Activated T-helper 1 cell treated with anti-CD3 and anti-CD28 coated beads, Interleukin-12 subunit alpha, Interleukin-12 subunit beta, Interleukin-2, Interleukin-4 antibody, amounts not matched to agents 30 ng/mL and 10 ng/mL and 1 ng/mL, durations not matched to agents 14 hours and 24 hours and 36 hours (primary cell): Measurements from ENCODE around the gene CA4. TPM values are rescaled to one million over a fixed set of nuclear protein-coding genes. Genes with fewer than 3 reads are reported as not detected.

Source experiments
- DNase-seq: peaks from one replicate; pipeline ENCODE4 v3.0.0; 2021; ENCODE audit warnings: low spot score
- H3K27ac Mint-ChIP-seq: one replicate; pipeline ENCODE4 v1.8.0; 2021; ENCODE audit warnings: mild to moderate bottlenecking, mixed read lengths
- H3K27me3 Mint-ChIP-seq: one replicate; pipeline ENCODE4 v1.8.0; 2022; ENCODE audit warnings: mild to moderate bottlenecking, moderate library complexity, mixed read lengths; ENCODE audit not compliant: insufficient read depth
- H3K36me3 Mint-ChIP-seq: one replicate; pipeline ENCODE4 v1.8.0; 2021; ENCODE audit warnings: low read depth, mixed read lengths
- H3K4me1 Mint-ChIP-seq: one replicate; pipeline ENCODE4 v1.8.0; 2021; ENCODE audit warnings: low read depth, mixed read lengths
- H3K4me3 Mint-ChIP-seq: one replicate; pipeline ENCODE4 v1.8.0; 2021; ENCODE audit warnings: mild to moderate bottlenecking, moderate library complexity, mixed read lengths
- H3K9me3 Mint-ChIP-seq: one replicate; pipeline ENCODE4 v1.8.0; 2021; ENCODE audit warnings: mixed read lengths
- intact Hi-C: fragments of 100-400 bp; cut with micrococcal nuclease; formaldehyde crosslinking; loops from one replicate; pipeline ENCODE4 v1.15.1; 2024
- total RNA-seq: library from RNA; stranded (reverse); gene quantifications from 2 replicates; pipeline ENCODE4 v1.2.3, GENCODE V29; 2022

Gene CA4
- total RNA-seq, 1 donor from 2014 or later: not detected

DNA sequence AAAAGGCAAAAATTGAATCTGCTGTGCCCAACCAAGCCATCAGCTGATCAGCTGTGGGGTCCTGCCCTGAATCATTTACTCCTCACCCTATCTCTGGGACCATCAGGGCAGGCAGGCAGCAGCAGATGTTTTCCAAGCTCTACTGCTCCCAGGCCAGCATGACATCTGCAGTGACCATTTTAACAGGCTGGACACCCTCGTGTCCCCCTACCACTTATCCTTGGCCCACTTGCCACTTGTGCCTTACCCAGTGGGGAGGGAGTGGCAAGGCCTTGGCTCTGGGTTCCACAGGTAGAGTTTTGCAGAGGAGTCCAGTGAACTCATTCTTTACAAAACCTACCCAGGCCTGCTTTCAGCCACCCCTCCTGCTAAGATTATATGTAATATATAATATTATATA, 12.0 kb upstream of the CA4 start:
- intact Hi-C loops: loop anchor here (10.0 kb wide), 1 partner anchor 53 kb away; no protein-coding TSS in a partner anchor
- no peaks in the 10 kb centered on the region for H3K9me3 Mint-ChIP-seq
- H3K4me3 Mint-ChIP-seq: no peak overlapping the region
- peaks cover 42% of the 10 kb centered on the region for H3K4me1 Mint-ChIP-seq
- peaks cover 5% of the 10 kb centered on the region for H3K36me3 Mint-ChIP-seq
- H3K27ac Mint-ChIP-seq: no peak overlapping the region
- DNase-seq: no peak
- peaks cover 51% of the 10 kb centered on the region for H3K27me3 Mint-ChIP-seq

DNA sequence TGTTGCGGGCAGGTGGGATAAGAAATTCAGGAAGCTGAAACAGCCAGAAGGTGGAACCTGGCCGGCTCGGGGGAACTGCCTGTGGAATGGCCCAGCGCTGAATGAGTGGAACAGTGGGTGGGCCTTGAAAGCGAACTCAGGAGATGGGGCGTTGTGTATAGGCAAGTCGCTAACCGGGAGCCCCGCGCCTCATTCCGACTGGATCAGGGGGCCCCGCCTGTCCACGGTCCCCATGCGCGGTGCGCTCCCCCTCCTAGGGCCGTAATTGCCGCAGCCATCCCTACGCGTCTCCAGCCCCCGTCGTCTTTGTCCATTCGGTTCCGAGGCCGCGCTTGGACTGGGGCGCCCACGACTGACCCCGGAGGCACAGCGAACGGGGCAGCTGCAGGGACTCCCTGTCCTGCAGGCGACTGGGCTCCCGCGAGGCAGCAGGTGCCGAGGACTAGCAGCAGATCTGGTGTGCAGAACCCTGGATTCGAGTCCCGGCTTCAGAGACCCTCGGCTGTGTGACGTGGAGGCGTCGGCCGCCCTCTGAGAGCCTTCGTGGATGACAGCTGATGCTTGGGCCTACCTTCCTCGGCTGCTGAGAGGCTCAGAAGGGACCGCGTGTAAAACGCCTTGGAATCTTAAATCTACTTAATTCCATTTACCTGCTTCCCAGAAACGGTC, 10.9 kb upstream of the CA4 start:
- no peaks in the 10 kb centered on the region for H3K9me3 Mint-ChIP-seq
- intact Hi-C loops: loop anchor here (10.0 kb wide), 1 partner anchor 54 kb away; no protein-coding TSS in a partner anchor
- no peak for DNase-seq
- H3K27me3 Mint-ChIP-seq: peaks cover 63% of the 10 kb centered on the region
- H3K36me3 Mint-ChIP-seq: peaks cover 1% of the 10 kb centered on the region
- H3K27ac Mint-ChIP-seq: no peak overlapping the region
- H3K4me3 Mint-ChIP-seq: no peak overlapping the region
- peaks cover 48% of the 10 kb centered on the region for H3K4me1 Mint-ChIP-seq

DNA sequence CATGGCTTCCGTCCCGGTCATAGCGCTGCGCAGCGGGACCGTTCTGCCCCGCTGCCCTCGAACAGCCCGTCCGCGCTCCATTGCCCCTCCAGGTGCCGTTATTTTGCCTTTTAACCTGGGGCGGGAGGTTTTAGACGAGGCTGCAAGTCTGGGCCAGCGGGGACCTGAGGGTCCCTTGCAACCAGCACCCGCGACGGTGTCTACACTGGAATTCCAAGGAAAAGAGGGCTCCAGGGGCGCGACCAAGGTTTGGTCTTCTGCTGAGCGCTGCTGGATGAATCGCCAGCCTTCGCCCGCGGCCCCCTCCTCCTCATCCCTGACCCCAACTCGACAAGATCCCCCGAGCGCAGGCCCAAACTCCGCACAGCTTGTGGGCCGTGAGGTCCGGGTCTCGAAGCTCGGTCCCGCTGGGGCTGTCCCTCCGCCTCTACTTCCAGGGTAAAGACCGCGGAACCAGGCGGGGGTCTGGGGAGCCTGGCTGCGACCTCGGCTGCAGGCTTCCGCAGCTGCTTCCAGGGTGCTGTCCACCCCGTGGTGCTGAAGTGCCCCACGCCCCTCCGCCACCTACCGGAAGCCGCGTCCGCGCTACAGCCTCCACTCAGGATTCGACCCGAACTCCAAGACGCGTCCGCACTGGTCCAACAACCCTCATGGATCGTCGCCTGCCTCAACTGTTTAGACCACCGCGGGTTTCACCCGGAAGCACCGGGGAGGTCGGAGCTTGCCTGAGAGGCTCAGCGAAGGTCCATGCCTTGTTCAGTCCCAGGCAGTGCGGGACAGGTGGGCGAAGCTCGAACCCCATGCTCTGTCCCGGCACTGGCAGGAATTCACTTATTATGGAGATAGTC, 10.1 kb upstream of the CA4 start:
- Mint-ChIP-seq H3K9me3 (no peaks in the 10 kb centered on the region), H3K4me3 (no peak overlapping the region), H3K27me3 (peaks cover 70% of the 10 kb centered on the region), H3K4me1 (peaks cover 46% of the 10 kb centered on the region), H3K36me3 (peaks cover 1% of the 10 kb centered on the region), H3K27ac (peak overlapping the region; percentile 34)
- peak; percentile 71 for DNase-seq
- intact Hi-C loops: loop anchor here (10.0 kb wide), 2 partner anchors 55 to 495 kb away; no protein-coding TSS in a partner anchor

DNA sequence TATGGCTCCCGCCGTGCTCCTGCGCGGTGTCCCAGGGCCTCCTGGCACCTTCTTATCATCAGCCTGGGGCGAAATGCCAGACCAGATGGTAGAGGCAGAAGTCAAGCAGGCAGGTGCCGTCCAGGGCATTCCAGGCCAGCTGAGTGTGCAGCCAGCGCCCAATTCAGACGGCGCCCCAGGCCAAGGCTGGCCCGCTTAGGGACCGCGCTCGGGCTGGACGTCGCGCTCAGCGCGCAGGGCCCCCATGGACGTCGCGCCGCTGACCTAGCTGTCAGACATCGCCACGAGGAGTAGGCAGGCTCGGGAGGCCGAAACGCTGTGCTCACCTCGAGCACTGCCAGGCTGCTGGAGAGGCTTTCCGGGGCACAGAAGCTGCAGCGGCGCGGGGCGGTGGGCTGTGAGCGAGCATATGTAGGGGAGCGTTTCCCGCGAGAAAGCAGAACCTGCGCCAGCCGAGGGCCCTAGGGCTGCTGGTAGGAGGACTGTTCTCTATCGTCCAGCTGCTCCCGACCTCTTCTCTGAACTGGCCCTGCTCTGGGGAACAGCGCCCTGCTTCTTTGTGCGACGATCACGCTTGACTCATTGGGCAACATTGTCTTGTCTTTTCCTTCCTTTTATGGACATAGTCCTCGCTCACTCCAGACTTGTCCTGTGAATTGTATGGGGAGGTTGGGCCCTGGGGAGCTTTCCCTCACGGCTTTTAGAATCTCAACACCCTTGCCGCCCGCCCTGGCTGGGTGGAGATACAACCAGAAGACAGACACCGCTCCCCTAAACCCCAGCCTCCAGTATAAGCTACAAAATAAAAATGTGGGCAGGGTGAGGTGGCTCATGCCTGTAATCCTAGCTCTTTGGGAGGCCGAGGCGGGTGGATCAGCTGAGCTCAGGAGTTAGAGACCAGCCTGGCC, 8.4 kb upstream of the CA4 start:
- Mint-ChIP-seq H3K36me3 (peaks cover 1% of the 10 kb centered on the region), H3K9me3 (no peaks in the 10 kb centered on the region), H3K4me1 (peaks cover 30% of the 10 kb centered on the region), H3K4me3 (no peak overlapping the region), H3K27me3 (peaks cover 82% of the 10 kb centered on the region), H3K27ac (no peak overlapping the region)
- DNase-seq: no peak
- intact Hi-C loops: loop anchor here (2.0 to 10.0 kb wide), 2 partner anchors 29 to 493 kb away; no protein-coding TSS in a partner anchor

DNA sequence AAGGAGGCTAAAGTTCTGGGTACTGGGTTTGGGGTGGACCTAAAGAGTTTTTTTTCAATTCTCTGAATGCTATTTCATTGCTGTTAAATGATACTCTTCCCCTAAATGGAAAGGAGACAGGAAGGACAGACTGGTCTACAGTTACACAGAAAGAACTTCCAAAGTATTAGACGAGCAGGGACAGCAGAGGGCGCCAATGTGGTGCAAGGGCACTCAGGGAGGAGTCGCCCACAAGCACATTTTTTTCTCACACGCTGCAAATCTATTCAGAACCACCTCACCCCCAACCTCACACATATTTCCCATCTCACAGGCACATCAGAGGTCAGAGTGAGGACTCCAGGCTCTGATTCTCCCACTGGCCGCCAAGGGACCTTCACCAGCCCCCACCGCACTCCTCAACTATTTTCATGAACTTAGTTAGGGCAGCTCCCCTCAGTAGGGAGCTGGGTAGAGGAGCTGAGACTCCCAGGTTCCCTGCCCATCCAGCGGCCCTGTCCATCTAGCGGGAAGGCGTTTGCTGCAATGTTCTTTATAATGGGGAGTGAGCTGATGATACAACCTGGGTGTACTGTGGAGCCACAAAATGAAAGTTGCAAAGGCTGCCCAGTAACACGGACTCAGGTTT, 6.8 kb upstream of the CA4 start:
- Mint-ChIP-seq H3K9me3 (no peaks in the 10 kb centered on the region), H3K27me3 (peaks cover 90% of the 10 kb centered on the region), H3K27ac (no peak overlapping the region), H3K4me3 (peak overlapping the region; percentile 19), H3K36me3 (no peaks in the 10 kb centered on the region), H3K4me1 (peaks cover 30% of the 10 kb centered on the region)
- intact Hi-C loops: loop anchor here (1.0 to 10.0 kb wide), 3 partner anchors 28 to 492 kb away; no protein-coding TSS in a partner anchor
- DNase-seq: peak; percentile 70

DNA sequence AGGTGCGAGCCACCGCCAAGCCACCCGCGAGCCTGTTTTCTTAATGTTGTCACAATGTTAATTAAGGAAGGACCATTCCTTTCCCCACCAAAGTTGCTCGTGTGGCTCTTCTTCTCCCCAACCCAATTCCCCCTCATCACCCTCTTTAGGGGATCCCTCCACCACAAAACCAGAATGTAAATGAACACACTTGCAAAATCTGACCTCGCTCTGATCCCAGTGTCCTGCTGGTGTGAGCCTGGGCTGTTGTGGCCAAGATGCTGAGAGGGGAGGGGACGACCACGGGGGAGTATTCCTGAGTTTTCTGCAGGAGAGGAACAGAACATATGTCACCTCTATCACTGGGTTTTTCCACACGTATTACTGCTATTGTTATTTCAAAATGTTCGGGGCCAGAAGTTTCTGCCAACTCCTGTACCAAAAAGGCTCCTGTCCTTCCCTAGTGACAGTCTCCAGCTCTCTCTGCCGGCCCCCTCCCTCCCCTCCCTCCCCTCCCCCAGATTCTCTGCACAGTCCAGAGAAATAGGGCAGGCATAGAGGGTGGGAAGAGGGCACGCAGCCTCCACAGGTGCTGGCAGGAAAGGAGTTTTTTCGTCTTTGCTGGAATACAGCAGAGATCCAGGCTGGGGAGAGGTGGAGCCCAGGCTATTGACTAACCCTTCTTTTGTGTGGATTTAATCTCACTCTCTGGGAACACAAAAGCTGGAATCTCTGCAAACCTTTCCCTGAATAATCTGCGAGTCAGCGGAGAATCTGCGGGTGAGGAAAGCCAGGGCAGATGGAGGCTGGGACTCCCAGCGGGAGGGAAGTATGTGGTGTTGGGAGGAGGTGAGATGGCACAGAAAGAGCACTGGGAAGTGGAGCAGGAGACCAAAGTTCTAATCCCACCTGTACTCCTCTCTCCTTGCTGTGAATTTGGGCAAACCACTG, 4.5 kb upstream of the CA4 start:
- Mint-ChIP-seq H3K4me1 (peaks cover 31% of the 10 kb centered on the region), H3K27me3 (peaks cover 87% of the 10 kb centered on the region), H3K27ac (no peak overlapping the region), H3K9me3 (no peaks in the 10 kb centered on the region), H3K36me3 (no peaks in the 10 kb centered on the region), H3K4me3 (no peak overlapping the region)
- intact Hi-C loops: loop anchor here (10.0 kb wide), 1 partner anchor 490 kb away; no protein-coding TSS in a partner anchor
- no peak for DNase-seq

DNA sequence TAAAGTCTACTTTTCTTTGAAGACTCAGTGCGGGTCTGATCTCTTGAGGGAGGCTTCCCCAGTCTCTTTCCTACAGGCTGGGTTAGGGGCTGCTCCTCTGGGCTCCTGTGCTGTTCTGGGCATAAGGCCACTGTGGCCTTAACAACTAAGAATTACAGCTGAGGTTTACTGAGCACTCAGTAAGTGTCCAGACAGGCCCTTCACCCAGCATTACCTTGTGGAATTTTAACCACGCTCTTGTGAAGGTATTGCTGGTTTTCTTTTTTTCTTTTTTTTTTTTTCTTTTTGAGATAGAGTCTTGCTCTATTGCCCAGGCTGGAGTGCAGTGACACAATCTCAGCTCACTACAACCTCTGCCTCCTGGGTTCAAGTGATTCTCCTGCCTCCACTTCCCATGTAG, 3.6 kb upstream of the CA4 start:
- Mint-ChIP-seq H3K4me3 (no peak overlapping the region), H3K4me1 (peaks cover 35% of the 10 kb centered on the region), H3K27ac (no peak overlapping the region), H3K27me3 (peaks cover 85% of the 10 kb centered on the region), H3K9me3 (no peaks in the 10 kb centered on the region), H3K36me3 (no peaks in the 10 kb centered on the region)
- DNase-seq: no peak
- intact Hi-C loops: loop anchor here (10.0 kb wide), 1 partner anchor 489 kb away; no protein-coding TSS in a partner anchor

DNA sequence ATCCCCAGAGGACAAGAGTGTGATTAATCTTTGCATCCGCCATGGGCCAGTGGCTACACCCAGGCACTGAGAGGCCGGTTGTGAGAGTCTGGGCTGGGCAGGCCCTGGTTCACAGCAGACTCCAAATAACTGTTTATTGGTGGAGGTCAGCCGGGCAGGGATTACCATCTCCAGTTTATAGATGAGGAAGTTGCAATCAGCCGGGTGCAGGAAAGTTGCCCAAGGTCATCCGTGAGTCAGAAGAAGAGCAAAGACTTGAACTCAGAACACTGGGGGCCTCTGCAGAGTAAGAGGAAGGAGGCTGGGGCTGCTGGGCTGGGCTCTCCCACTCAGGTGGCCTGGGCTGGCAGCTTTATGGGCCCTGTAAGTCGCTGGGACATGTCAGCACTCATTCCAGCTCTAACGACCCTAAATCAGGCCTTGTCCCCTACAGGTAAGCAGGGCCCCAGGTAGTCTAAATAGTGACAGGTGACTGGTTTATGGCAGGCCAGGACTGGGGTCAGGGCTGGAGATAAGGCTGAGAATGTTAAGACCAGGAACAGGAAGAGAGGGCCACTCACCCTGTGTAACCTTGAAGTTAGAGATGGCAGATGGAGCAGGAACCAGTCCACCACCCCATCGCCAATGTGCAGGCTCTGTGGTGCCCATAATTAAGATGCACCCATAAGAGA, 2.1 kb upstream of the CA4 start:
- intact Hi-C loops: loop anchor here (10.0 kb wide), 1 partner anchor 487 kb away; no protein-coding TSS in a partner anchor

DNA sequence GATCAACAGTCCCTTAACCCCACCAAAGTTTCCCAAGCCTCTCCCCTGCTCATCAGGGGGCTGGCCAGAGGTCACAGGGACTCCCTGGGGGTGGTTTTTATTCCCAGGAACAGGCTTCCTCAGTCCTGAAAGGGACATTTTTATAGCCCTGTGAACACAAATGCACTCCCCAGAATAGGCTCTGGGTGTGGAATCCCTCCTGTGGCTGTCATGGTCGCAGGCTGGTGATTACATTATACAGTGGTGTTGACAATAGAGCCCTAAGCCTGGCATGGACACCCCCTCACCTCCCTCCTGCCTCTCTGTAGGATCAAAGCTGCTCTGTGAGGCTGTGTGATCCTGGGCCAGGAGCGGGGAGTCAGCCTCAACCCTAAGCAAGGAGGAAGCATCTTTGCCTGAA, 1.4 kb upstream of the CA4 start:
- no peak overlapping the region for H3K4me3 Mint-ChIP-seq
- peaks cover 21% of the 10 kb centered on the region for H3K4me1 Mint-ChIP-seq
- peaks cover 72% of the 10 kb centered on the region for H3K27me3 Mint-ChIP-seq
- H3K27ac Mint-ChIP-seq: no peak overlapping the region
- no peak for DNase-seq
- intact Hi-C loops: loop anchor here (10.0 kb wide), 1 partner anchor 486 kb away; no protein-coding TSS in a partner anchor
- H3K36me3 Mint-ChIP-seq: no peaks in the 10 kb centered on the region
- H3K9me3 Mint-ChIP-seq: no peaks in the 10 kb centered on the region

More for the DNA sequence above, 2.1 kb upstream of the CA4 start:
- no peaks in the 10 kb centered on the region for H3K9me3 Mint-ChIP-seq
- H3K27me3 Mint-ChIP-seq: peaks cover 78% of the 10 kb centered on the region
- no peak overlapping the region for H3K27ac Mint-ChIP-seq
- H3K36me3 Mint-ChIP-seq: no peaks in the 10 kb centered on the region
- H3K4me3 Mint-ChIP-seq: no peak overlapping the region
- H3K4me1 Mint-ChIP-seq: peaks cover 28% of the 10 kb centered on the region
- no peak for DNase-seq

DNA sequence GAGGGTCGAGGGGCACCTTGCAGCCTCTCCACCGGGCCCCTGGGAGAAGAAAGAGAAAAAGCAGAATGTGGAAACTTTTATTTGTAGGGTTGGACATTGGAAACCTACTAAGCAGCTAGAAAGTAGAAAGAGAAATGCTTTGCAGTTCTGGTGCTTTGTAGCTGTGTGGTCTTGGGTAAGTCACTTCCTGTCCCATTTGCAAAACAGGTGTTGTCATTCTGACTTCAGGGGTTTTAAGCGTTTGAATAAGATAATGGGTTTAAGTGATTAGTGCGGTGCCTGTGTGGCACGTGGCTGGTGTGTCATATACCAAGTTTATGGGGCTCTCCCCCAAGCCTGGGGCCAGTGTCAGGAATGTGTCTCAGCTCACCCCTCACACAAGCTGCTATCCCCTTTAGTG, 1.6 kb downstream of the CA4 start:
- no peak overlapping the region for H3K27ac Mint-ChIP-seq
- no peak for DNase-seq
- H3K27me3 Mint-ChIP-seq: peaks cover 53% of the 10 kb centered on the region
- H3K9me3 Mint-ChIP-seq: no peaks in the 10 kb centered on the region
- intact Hi-C loops: no loop called here
- peaks cover 15% of the 10 kb centered on the region for H3K4me1 Mint-ChIP-seq
- H3K36me3 Mint-ChIP-seq: no peaks in the 10 kb centered on the region
- peak overlapping the region; percentile 26 for H3K4me3 Mint-ChIP-seq
